CD4-positive, alpha-beta T cell treated with Interleukin-12 subunit alpha and Interleukin-12 subunit beta, for 1 hour (primary cell): Measurements from ENCODE around the gene HMX1.

Experiments
- DNase-seq: peaks from one replicate; pipeline ENCODE4 v3.0.0-alpha.2; 2020

HMX1 gene

DNA sequence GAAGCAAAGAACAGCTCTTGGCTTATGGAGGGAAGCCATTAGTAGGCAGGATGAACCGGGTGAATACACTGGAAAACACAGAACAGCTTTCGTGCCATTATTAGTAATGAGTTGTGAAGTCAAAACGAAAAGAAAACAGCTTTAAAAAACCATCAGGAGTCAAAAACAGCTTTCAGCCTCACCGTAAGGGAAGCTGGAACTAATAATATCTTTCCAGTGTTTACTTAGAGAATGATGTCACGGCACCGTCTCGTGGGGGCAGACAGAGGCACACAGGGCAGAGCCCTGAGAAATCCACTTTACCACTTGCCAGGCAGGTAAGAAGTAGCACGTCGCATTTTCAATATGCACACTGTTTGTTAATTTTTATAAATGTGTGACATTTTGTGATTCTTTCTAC is 37.9 kb upstream of the HMX1 start:
- no peak for DNase-seq

DNA sequence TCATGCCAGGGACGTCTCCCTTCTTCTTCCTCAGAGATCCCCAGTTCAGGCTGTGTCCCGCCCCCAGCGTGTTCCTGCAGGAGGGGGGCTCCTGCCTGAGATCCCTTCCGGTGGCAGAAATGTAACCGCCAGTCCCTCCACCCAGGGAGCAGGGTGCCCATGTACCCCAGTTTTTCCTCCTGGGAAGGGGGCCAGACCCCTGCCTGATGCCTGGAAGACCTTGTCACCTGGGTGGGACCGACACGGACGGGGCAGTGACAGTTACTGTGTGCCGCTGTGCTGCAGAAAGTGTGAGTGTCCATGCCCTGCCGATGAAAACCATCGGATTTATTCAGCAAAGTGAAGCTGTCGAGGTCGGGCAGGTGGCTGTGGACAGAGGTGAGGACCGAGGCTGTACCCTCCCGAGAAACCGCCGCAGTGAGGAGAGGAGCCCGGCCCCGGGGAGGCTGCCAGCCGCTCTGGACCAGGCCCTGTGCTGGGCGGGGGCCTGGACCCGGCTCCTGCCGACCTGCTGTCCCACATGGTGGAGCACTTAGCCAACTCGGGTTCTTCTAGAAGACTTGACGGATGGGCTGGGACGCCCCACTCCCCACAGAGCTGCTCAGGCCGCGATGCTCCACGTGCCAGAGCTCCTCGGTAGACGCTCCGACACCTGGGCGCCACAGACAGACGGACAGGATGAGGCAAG is 36.7 kb upstream of the HMX1 start:
- DNase-seq = no peak

DNA sequence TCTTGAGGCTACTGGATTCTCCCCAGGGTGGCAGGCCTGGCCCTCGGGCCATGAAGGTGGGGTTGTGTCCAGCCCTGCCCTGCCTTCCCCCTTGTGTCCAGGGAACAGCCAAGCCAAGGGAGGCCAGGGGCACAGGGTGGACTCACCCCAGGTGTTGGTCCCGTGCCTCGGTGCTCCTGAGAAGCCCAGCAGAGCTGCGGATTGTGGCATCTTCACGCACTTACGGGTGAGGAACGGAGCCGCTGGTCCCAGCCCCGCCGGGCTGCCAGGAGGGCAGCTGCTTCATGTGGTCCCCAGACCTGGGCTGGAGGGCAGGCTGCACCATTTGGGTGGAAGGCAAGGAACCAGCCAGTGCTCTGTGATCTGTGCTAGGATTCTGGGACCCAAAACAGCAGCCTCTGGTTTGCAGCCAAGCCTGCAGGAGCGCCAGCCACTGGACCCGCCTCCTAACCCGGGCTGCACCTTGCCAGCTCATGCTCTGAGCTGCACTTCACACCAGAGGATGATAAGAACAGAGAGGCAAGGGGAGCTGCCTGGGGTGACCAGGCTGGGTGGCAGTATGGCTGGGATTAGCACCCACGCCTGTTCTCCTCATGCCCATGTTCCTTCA is 36.1 kb upstream of the HMX1 start:
- no peak for DNase-seq

- DNase-seq = no peak
Observed at GRCh38 chr4:8906991-8907595, 35.5 kb upstream of the HMX1 start.

GRCh38 chr4:8906668-8906970 is 35.0 kb upstream of the HMX1 start:
- DNase-seq = no peak

DNA sequence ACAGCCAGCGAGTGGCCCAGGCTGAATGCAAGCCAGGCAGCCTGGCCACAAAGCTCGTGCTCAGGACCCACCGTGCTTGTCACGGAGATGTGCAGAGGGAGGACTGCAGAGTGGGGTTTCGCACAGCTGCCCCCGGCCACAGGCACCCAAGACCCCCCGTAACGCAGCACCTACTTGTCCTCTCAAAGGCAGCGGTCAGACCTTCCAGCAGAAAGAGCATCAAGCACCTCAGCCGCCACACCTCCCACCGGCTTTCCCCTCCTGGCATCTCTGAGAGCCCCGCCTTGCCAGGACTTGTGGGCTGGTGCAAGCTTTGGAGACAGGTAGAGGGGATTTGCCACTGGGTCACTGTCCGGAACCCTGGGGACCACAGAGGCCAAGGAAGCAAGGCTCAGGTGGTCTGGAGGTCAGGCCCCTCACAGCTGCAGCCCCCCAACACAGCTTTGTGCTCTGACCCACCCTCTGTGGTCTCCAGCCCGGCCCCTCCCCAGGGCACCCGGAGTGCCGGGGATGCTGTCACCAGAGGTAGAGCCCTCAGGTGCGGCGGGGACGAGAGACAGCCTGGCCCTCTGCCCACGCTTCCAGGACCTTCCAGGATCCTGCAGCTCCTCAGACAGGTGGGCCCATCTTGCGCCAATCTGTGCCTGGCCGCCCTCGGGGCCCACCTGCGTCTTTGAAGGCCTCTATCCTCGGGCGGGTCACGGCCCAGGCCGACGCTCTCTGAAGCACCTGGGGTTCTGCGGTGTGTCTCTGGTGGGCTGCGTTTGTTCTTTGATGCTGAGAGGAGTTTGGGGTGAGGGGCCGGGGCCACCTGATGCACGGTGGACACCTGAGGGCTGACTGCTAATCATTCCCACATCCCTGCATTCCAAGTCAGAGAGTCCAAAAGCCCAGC is 34.4 kb upstream of the HMX1 start:
- DNase-seq = no peak

- DNase-seq = no peak
Observed at GRCh38 chr4:8905226-8905772, 33.7 kb upstream of the HMX1 start.

GRCh38 chr4:8904666-8905065 is 33.0 kb upstream of the HMX1 start:
- DNase-seq = no peak

- no peak for DNase-seq
Observed at GRCh38 chr4:8904041-8904501, 32.4 kb upstream of the HMX1 start.

DNA sequence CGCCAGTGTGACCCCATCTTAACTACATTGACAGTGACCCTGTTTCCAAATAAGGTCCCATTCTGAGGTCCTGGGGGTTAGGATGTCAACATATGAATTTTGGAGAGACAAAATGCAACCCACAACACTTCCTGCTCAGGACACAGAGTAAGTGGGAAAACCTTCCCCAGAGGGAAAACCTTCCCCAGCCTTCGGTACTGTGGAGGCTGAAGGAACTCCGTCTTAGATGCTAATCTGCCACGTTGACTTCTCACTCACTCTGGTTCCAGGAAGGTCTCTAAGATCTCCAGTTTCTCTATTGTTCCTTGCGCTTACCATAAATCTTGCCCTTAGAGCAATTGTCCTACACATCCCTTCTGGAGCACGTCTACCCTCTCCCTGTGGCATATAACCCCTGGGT is 29.7 kb upstream of the HMX1 start:
- DNase-seq = no peak

GRCh38 chr4:8900588-8900987 is 28.9 kb upstream of the HMX1 start:
- DNase-seq = no peak

DNA sequence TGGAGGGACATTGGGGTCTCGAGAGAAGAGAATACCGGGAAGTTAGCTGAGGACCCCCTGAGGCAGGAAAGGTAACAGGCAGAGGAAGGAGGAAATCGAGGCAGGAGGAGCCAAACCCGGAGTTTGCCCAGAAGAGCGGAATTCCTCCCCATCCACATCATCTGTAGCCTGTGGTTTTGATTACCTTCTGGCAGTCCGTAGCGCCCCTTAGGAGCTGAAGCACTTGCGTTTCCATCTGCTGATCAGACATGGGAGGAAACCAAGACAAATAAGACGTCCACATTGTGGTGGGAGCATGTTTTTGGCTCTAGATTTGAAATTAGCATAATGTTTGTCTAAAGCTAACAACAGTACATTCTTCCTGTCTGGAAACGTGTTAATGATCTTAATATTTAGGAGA is 26.8 kb upstream of the HMX1 start:
- DNase-seq = no peak

- no peak for DNase-seq
Observed at GRCh38 chr4:8897251-8898167, 25.9 kb upstream of the HMX1 start.

- no peak for DNase-seq
Observed at GRCh38 chr4:8896506-8896905, 24.9 kb upstream of the HMX1 start.

DNA sequence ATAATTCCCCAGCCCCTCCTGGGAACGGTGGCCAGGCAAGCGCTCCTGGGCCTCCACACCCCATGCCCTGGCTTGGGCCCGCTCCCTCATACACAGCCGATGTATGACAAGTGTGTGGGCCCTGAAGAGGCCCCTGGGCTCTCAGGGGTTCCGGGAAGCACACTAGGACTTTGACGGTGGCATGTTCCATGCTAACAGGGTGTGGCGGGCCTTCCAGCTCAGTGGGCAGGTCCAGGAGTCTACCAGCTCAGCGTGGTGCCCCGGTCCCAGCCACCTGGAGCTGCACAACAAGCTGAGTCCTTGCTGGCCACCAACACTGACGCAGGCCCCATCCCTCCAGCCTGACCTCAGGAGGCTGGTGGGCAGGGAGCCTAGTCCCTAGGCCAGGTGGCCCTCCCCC is 24.4 kb upstream of the HMX1 start:
- no peak for DNase-seq

GRCh38 chr4:8895295-8895694 is 23.7 kb upstream of the HMX1 start:
- no peak for DNase-seq

DNA sequence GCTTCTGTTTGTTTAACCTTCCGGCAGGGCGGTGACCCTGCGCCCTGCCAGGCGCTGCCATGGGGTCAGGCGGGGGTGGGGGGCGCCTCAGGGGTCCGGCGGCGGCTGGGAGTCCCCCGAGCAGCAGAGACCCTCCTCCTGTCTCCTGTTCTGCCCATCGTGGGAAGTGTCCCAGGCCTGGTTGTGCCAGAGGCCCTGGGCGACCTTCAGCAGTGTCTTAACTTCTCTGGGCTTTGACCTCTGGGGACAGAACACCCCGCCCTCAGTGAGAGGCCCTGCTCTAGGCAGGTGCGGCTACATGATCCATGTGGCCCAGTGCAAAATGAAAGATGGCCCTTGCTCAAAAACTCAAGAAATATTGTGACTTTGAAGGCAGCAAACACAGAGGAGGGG is 22.8 kb upstream of the HMX1 start:
- no peak for DNase-seq

GRCh38 chr4:8893624-8894423 is 22.2 kb upstream of the HMX1 start:
- DNase-seq = no peak

- DNase-seq = no peak
Observed at GRCh38 chr4:8893227-8893623, 21.6 kb upstream of the HMX1 start.

- DNase-seq = no peak
Observed at GRCh38 chr4:8892556-8893226, 21.1 kb upstream of the HMX1 start.
